Measurements from ENCODE around the gene MVB12B. TPM values are rescaled to one million over a fixed set of nuclear protein-coding genes. Genes with fewer than 3 reads are reported as not detected.
A peak's percentile ranks its signal among the peaks of the same experiment; 100 is the strongest.

Gene MVB12B
- total and polyA plus RNA-seq, 2 experiments from 2014 or later, result 19.0 to 29.9 TPM

- TF ChIP-seq CTCF (IDR thresholded peaks at IDR 0.05; ENCODE audit: low read depth, low read length), result no peak
- Histone ChIP-seq H3K4me3 (no peak overlapping the region), H3K9me3 (ENCODE audit: low read depth) (no peaks in the 10 kb centered on the region), H3K36me3 (no peaks in the 10 kb centered on the region), H3K27ac (no peak overlapping the region), H3K4me1 (ENCODE audit: low read depth) (peaks cover 3% of the 10 kb centered on the region), H3K27me3 (peaks cover 14% of the 10 kb centered on the region)
- no peak for DNase-seq (ENCODE audit: low read depth in 1 of 2, low spot score in 1 of 2)
These were observed 170.4 kb downstream of the MVB12B start for GRCh38 chr9:126496781-126497659.

DNA sequence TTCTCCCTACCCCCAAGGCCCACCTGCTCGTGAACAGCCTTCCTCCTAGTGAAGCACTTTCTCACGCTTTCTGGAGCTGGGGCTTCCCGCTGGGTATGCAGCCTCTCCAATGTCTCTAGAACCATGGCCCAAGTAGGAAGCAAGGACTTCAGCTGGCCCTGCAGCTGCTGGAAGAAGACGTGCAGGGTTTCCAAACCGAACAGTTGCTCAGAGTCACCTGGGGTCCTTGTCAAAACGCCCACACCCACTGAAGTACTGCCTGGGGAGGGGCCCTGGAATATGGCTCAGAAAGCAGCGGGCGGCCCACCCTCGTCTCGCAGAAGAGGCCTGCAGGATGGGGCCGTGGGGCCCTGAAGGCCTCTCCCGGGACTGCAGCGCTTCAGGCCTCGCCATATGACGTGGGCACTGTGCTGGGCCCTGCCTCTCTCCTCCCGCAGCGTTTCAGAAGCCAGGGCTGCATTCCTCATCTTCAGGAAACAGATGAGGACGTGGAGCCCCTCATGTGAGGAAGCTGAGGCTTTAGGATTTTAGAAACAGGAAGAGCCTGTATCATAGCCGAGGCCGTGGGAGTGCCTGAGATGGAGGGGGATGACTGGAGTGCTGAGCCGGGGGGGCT is 171.1 kb downstream of the MVB12B start:
- Histone ChIP-seq H3K36me3 (no peaks in the 10 kb centered on the region), H3K4me1 (ENCODE audit: low read depth) (peaks cover 3% of the 10 kb centered on the region), H3K27ac (no peak overlapping the region), H3K4me3 (no peak overlapping the region), H3K9me3 (ENCODE audit: low read depth) (no peaks in the 10 kb centered on the region), H3K27me3 (peaks cover 14% of the 10 kb centered on the region)
- TF ChIP-seq CTCF (IDR thresholded peaks at IDR 0.05; ENCODE audit: low read depth, low read length), result no peak
- DNase-seq (ENCODE audit: low read depth in 1 of 2, low spot score in 1 of 2), result no peak

DNA sequence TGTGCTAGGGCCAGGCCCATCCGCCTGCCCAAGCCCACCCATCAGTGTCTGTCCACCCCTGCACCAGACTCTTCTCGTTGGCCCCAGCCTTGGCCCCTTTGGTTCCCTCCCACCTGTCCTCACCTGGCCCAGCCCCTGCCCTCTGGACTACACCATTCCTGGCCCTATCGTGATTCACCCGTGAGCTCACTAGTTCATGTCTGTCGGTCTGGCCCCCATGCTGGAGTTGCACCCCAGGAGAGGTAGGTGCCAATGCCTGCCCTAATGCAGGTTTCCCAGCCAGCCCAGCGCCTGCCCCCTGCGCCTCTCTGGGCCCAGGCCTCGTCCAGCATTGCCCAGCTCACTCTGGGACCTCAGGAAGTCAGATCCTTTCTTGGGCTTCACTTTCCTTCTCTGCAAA is 171.7 kb downstream of the MVB12B start:
- H3K27ac ChIP-seq, result no peak overlapping the region
- no peaks in the 10 kb centered on the region for H3K9me3 ChIP-seq (ENCODE audit: low read depth)
- no peak overlapping the region for H3K4me3 ChIP-seq
- H3K36me3 ChIP-seq, result no peaks in the 10 kb centered on the region
- H3K27me3 ChIP-seq, result peaks cover 14% of the 10 kb centered on the region
- no peak for DNase-seq (ENCODE audit: low read depth in 1 of 2, low spot score in 1 of 2)
- no peak for TF ChIP-seq CTCF (IDR thresholded peaks at IDR 0.05; ENCODE audit: low read depth, low read length)
- H3K4me1 ChIP-seq (ENCODE audit: low read depth), result peaks cover 3% of the 10 kb centered on the region

DNA sequence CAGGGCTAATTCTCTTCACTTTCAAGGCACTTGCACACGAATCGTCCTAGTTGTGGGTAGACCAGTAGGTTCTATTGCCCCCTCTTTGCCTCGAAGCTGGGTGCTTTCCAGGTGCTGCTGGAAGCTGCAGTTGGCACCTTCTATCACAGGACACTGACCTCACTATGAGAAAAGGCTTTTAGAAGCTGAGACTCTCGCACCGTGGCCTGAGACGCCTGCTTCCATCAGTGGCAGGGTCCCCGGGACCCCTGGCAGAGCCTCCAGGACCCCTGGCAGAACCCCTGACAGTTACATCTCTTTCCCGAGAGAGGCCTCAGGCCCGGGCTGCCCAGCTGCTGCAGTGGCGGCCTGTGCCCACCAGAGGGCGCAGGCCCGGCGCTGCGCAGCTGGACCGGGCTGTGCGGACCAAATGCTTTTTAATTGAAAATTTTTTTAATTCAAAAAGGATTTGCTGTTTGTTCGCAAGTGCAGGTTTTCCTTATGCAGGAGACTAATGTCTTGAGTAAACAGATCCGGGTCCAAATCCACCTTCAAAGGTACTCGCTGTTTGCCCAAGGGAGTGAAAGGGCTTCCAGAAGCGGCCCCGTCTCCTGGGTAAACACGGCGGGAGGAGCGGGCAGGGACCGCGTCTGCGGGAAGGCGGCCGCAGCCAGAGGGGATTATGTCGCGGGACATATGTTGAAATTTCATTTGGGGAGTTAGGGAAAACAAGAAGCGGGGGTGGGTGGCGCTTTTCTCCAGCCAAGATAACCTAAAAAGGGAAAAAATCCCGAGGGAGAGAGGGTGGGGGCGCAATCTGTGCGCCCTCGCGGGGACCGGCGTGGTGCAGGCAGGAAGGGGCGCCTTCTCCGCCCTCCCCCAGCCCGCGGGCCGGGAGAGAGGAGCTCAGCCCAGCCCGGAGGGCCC is 172.6 kb downstream of the MVB12B start:
- H3K36me3 ChIP-seq, result no peaks in the 10 kb centered on the region
- peak; percentile 99 for TF ChIP-seq CTCF (IDR thresholded peaks at IDR 0.05; ENCODE audit: low read depth, low read length)
- peaks cover 3% of the 10 kb centered on the region for H3K4me1 ChIP-seq (ENCODE audit: low read depth)
- peak overlapping the region; percentile 40 for H3K4me3 ChIP-seq
- no peak overlapping the region for H3K27ac ChIP-seq
- no peaks in the 10 kb centered on the region for H3K9me3 ChIP-seq (ENCODE audit: low read depth)
- peak; percentile 45 to 63 for DNase-seq (ENCODE audit: low read depth in 1 of 2, low spot score in 1 of 2)
- peaks cover 14% of the 10 kb centered on the region for H3K27me3 ChIP-seq

GRCh38 chr9:126499911-126500599 is 173.4 kb downstream of the MVB12B start:
- peak in 1 of 2 donors; percentile 21 for DNase-seq (ENCODE audit: low read depth in 1 of 2, low spot score in 1 of 2)
- H3K9me3 ChIP-seq (ENCODE audit: low read depth), result no peaks in the 10 kb centered on the region
- H3K36me3 ChIP-seq, result no peaks in the 10 kb centered on the region
- TF ChIP-seq CTCF (IDR thresholded peaks at IDR 0.05; ENCODE audit: low read depth, low read length), result no peak
- peaks cover 14% of the 10 kb centered on the region for H3K27me3 ChIP-seq
- peaks cover 3% of the 10 kb centered on the region for H3K4me1 ChIP-seq (ENCODE audit: low read depth)
- peak overlapping the region; percentile 40 for H3K4me3 ChIP-seq
- no peak overlapping the region for H3K27ac ChIP-seq
